Fibroblast of lung (primary cell): ENCODE results near the gene CSTB. TPM values are rescaled to one million over a fixed set of nuclear protein-coding genes. Genes with fewer than 3 reads are reported as not detected.

Source experiments
- DNase-seq, 2 donors: peaks; one replicate each; pipeline versions ENCODE4 v3.0.0 to v3.0.0-alpha.2; 2010; ENCODE audit warnings: low read depth in 2 of 2
- H2AFZ ChIP-seq: 2 replicates; pipeline ENCODE4 v1.5.1; 2012; ENCODE audit warnings: low read length, control low read depth, inconsistent platforms
- H3K27ac ChIP-seq: 2 replicates; pipeline ENCODE4 v1.5.1; 2011; ENCODE audit warnings: low read length, control low read depth; ENCODE audit not compliant: insufficient read depth
- H3K27me3 ChIP-seq: 2 replicates; pipeline ENCODE4 v1.5.1; 2011; ENCODE audit warnings: mild to moderate bottlenecking, low read length; ENCODE audit not compliant: control insufficient read depth, insufficient read depth
- H3K36me3 ChIP-seq: 2 replicates; pipeline ENCODE4 v1.5.1; 2011; ENCODE audit warnings: low read length; ENCODE audit not compliant: control insufficient read depth, insufficient read depth
- H3K4me1 ChIP-seq: 2 replicates; pipeline ENCODE4 v1.5.1; 2011; ENCODE audit warnings: low read length; ENCODE audit not compliant: control insufficient read depth, insufficient read depth; ENCODE audit errors: extremely low read depth
- H3K4me2 ChIP-seq: 2 replicates; pipeline ENCODE4 v1.5.1; 2011; ENCODE audit warnings: low read length, control low read depth; ENCODE audit not compliant: insufficient read depth; ENCODE audit errors: extremely low read depth
- H3K4me3 ChIP-seq, 4 experiments: fragments of 200-600 bp in 1 of 4; sonication (generic) in 1 of 4; replicated peaks in 1 of 4; 2 replicates each; pipeline ENCODE4 v1.5.1; 2011 to 2016; ENCODE audit warnings: low read length in 4 of 4, low read depth in 3 of 4, mild to moderate bottlenecking in 3 of 4, control low read depth in 2 of 4, inconsistent platforms in 1 of 4, mixed read lengths in 1 of 4; ENCODE audit not compliant: insufficient read depth in 1 of 4; ENCODE audit errors: control extremely low read depth in 1 of 4
- H3K79me2 ChIP-seq: 2 replicates; pipeline ENCODE4 v1.5.1; 2012; ENCODE audit warnings: mild to moderate bottlenecking, low read length, inconsistent platforms; ENCODE audit not compliant: control insufficient read depth, insufficient read depth
- H3K9ac ChIP-seq: 2 replicates; pipeline ENCODE4 v1.5.1; 2011; ENCODE audit warnings: mild to moderate bottlenecking, low read length, control low read depth; ENCODE audit not compliant: insufficient read depth
- H3K9me3 ChIP-seq: 2 replicates; pipeline ENCODE4 v1.5.1; 2012; ENCODE audit warnings: low read depth, low read length; ENCODE audit not compliant: control insufficient read depth, insufficient read depth
- H4K20me1 ChIP-seq: 2 replicates; pipeline ENCODE4 v1.5.1; 2011; ENCODE audit warnings: low read length; ENCODE audit not compliant: control insufficient read depth, insufficient read depth; ENCODE audit errors: extremely low read depth
- EZH2 ChIP-seq: IDR thresholded peaks from 2 replicates; pipeline ENCODE4 v1.5.1; 2012; ENCODE audit warnings: low read length, control low read depth, mild to moderate bottlenecking; ENCODE audit errors: missing control alignments
- polyA plus RNA-seq, 2 donors: library from polyadenylated mRNA; depleted of rRNA in 1 of 2; stranded (reverse) in 1 of 2; unstranded in 1 of 2; fragments of >200 nt; gene quantifications; 2 replicates each; pipeline ENCODE4 v1.2.1, GENCODE V29; 2011 to 2012; ENCODE audit warnings: missing spikeins in 1 of 2
- total RNA-seq: library from RNA; depleted of rRNA; stranded (reverse); fragments of >200 nt; gene quantifications from 2 replicates; pipeline ENCODE4 v1.2.1, GENCODE V29; 2014
- TF ChIP-seq, protein P1 (sequence below), 2 donors: IDR thresholded peaks in 1 of 2; conservative IDR thresholded peaks in 1 of 2; 1 replicate in 1 of 2; 2 replicates in 1 of 2; pipeline ENCODE4 v1.5.1; 2011 to 2012; ENCODE audit warnings: low read length in 2 of 2, control low read depth in 1 of 2, inconsistent platforms in 1 of 2, low read depth in 1 of 2, mild to moderate bottlenecking in 1 of 2

The CSTB gene
- total and polyA plus RNA-seq, 2 donors (not counting 1 experiment from before 2014, with no cell fraction given): 24.8 to 72.5 TPM

DNA sequence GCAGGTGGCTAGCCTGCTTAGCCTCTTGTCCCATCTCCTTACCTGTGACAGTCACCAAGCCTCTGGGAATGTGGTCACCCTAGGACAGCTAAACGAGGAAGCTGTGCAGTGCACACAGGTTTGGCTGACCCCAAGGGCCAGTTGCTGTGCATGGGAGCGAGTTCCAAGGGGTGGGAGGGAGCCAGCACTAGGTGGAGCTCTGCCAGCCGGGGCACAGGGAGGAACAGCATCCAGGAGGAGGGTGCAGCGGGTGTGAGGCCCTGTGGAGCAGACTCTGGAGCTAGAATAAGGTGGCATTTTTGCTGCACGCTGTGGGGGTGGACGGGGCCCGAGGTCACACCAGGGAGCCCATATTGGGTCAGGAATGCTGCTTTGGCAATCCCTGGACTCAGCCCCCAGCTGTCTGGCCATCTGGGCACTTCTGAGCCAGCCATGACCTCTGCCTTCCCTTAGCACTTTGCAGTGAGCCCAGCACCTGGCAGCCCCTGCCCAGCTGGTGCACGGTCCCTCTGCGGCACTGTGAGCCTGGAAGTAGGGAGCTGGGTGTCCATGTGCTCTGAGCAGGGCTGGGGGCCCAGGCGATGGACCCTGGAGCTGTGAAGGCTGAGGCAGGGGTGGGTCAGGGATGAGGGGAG lies 48.5 kb downstream of the CSTB start:
- no peak overlapping the region for H3K4me3 ChIP-seq
- DNase-seq: peak in 1 of 2 donors; percentile 40
- TF ChIP-seq, protein P1, sequence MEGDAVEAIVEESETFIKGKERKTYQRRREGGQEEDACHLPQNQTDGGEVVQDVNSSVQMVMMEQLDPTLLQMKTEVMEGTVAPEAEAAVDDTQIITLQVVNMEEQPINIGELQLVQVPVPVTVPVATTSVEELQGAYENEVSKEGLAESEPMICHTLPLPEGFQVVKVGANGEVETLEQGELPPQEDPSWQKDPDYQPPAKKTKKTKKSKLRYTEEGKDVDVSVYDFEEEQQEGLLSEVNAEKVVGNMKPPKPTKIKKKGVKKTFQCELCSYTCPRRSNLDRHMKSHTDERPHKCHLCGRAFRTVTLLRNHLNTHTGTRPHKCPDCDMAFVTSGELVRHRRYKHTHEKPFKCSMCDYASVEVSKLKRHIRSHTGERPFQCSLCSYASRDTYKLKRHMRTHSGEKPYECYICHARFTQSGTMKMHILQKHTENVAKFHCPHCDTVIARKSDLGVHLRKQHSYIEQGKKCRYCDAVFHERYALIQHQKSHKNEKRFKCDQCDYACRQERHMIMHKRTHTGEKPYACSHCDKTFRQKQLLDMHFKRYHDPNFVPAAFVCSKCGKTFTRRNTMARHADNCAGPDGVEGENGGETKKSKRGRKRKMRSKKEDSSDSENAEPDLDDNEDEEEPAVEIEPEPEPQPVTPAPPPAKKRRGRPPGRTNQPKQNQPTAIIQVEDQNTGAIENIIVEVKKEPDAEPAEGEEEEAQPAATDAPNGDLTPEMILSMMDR (conservative IDR thresholded peaks at IDR 0.05 in 1 of 2, IDR thresholded peaks at IDR 0.05 in 1 of 2; ENCODE audit: low read depth in 1 of 2, low read length in 2 of 2): no peak
- TF ChIP-seq EZH2: no peak

DNA sequence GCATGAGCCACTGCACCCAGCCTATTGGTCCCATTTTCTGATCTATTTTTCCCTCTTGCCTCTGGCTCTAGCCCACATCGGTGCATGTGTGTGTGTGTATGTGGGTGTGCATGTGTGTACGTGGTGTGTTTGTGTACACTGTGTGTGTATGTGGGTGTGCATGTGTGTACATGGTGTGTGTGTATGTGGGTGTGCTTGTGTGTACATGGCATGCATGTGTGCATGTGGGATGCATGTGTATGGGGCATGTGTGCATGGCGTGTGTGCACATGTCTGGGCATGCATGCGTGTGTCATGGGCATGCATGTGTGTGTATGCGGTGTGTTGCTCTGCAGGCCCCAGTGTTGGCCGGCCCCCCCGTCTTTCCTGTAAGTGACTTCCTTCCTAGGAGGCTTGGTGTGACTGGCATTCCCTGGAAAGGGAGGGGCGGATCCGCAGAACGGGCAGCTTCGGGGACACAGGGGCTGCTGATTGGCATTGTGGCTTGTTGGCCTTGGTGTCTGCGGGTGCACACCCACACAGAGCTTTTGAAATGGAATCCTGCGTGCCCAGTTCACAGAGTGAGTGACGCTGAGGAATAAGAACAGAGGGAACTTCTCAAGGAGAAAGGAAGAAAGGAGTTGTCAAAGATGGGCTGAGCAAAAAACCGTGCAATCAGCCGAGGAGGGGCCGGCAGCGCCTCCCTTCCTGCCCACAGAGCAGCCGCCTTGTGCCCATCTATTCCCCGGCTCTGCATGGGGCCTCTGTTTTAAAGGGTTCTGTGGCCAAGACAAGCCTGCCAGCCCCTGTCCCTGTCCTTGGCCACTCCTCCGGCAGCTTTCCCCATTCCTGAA lies 49.2 kb downstream of the CSTB start:
- Histone ChIP-seq H3K36me3 (peaks cover 5% of the 10 kb centered on the region), H3K27me3 (no peaks in the 10 kb centered on the region), H2AFZ (no peak overlapping the region), H3K4me3 (no peak overlapping the region), H3K4me1 (peaks cover 28% of the 10 kb centered on the region), H3K9me3 (no peaks in the 10 kb centered on the region), H4K20me1 (no peaks in the 10 kb centered on the region), H3K9ac (no peak overlapping the region), H3K4me2 (no peak overlapping the region), H3K27ac (peak overlapping the region; percentile 83), H3K79me2 (peaks cover 53% of the 10 kb centered on the region)
- DNase-seq: no peak
- TF ChIP-seq, protein P1 (conservative IDR thresholded peaks at IDR 0.05 in 1 of 2, IDR thresholded peaks at IDR 0.05 in 1 of 2; ENCODE audit: low read depth in 1 of 2, low read length in 2 of 2): no peak
- TF ChIP-seq EZH2: no peak

More for the DNA sequence above, 48.5 kb downstream of the CSTB start:
- peak overlapping the region; percentile 51 for H3K4me2 ChIP-seq
- no peaks in the 10 kb centered on the region for H4K20me1 ChIP-seq
- peaks cover 51% of the 10 kb centered on the region for H3K79me2 ChIP-seq
- peak overlapping the region; percentile 83 for H3K27ac ChIP-seq
- no peak overlapping the region for H2AFZ ChIP-seq
- no peaks in the 10 kb centered on the region for H3K9me3 ChIP-seq
- no peak overlapping the region for H3K9ac ChIP-seq
- peaks cover 30% of the 10 kb centered on the region for H3K4me1 ChIP-seq
- H3K36me3 ChIP-seq: peaks cover 5% of the 10 kb centered on the region
- H3K27me3 ChIP-seq: no peaks in the 10 kb centered on the region

Other genes with a start within 250 kb of the CSTB start
- gene HSF2BP, start 116.8 kb downstream of the CSTB start, total RNA-seq: 1.2 and 1.8 TPM in 2 replicates
- 0.60 and 0.70 TPM in 2 replicates for gene HSF2BP, start 116.8 kb downstream of the CSTB start, polyA plus RNA-seq
- gene RRP1B, start 116.7 kb downstream of the CSTB start, total RNA-seq: 16.9 and 20.3 TPM in 2 replicates
- 11.7 and 17.7 TPM in 2 replicates for gene RRP1B, start 116.7 kb downstream of the CSTB start, polyA plus RNA-seq
- gene PDXK, start 57.2 kb downstream of the CSTB start, total RNA-seq: 46.2 and 47.4 TPM in 2 replicates
- gene PDXK, start 57.2 kb downstream of the CSTB start, polyA plus RNA-seq: 146 and 162 TPM in 2 replicates
- 12.7 and 14.4 TPM in 2 replicates for gene RRP1, start 13.3 kb upstream of the CSTB start, total RNA-seq
- gene RRP1, start 13.3 kb upstream of the CSTB start, polyA plus RNA-seq: 8.6 and 14.0 TPM in 2 replicates
- gene AGPAT3, start 88.9 kb upstream of the CSTB start, total RNA-seq: 28.8 and 44.9 TPM in 2 replicates
- gene AGPAT3, start 88.9 kb upstream of the CSTB start, polyA plus RNA-seq: 29.4 and 39.0 TPM in 2 replicates
- 12.3 and 22.0 TPM in 2 replicates for gene TRAPPC10, start 236.0 kb upstream of the CSTB start, total RNA-seq
- gene TRAPPC10, start 236.0 kb upstream of the CSTB start, polyA plus RNA-seq: 15.4 and 20.9 TPM in 2 replicates